OCI-LY7 (cell line): ENCODE data around the gene MICAL3. TPM values are rescaled to one million over a fixed set of nuclear protein-coding genes. Genes with fewer than 3 reads are reported as not detected.
A peak's percentile ranks its signal among the peaks of the same experiment; 100 is the strongest.

Source experiments
- BruUV-seq: library from RNA; stranded (reverse); fragments of 400-500 nt; replicated peaks from 2 replicates; lab custom pipeline; 2021; lab: Mats Ljungman, UMichigan
- CTCF ChIA-PET: fragments of 300-600 bp; sonication (Branson Sonifier 250); formaldehyde crosslinking; loops from one replicate; lab custom pipeline; 2022; ENCODE audit warnings: antibody characterized with exemption; ENCODE audit not compliant: unreplicated experiment; lab: Charles Lee
- POLR2A ChIA-PET: fragments of 300-600 bp; sonication (Branson Sonifier 250); formaldehyde crosslinking; loops from one replicate; lab custom pipeline; 2022; ENCODE audit warnings: antibody characterized with exemption; lab: Charles Lee
- DNase-seq: peaks from one replicate; pipeline ENCODE4 v3.0.0-alpha.2; 2015; ENCODE audit warnings: low spot score
- H2AFZ ChIP-seq: fragments of 200-600 bp; sonication (generic), shearing (Covaris generic); 2 replicates; pipeline ENCODE4 v1.6.1; 2014; ENCODE audit warnings: mild to moderate bottlenecking, antibody characterized with exemption, low read length, moderate library complexity
- H3K27ac ChIP-seq: fragments of 200-600 bp; sonication (generic); 2 replicates; pipeline ENCODE4 v1.5.1; 2014; ENCODE audit warnings: mixed run types, low read depth, mild to moderate bottlenecking, moderate library complexity, low read length, inconsistent platforms; ENCODE audit not compliant: poor library complexity, severe bottlenecking
- H3K36me3 ChIP-seq: fragments of 200-600 bp; sonication (generic); 2 replicates; pipeline ENCODE4 v1.6.1; 2014; ENCODE audit warnings: mild to moderate bottlenecking, antibody characterized with exemption, low read length, moderate library complexity, mixed read lengths; ENCODE audit not compliant: insufficient read depth
- H3K4me1 ChIP-seq: fragments of 200-600 bp; sonication (generic); 2 replicates; pipeline ENCODE4 v1.5.1; 2014; ENCODE audit warnings: mild to moderate bottlenecking, low read length; ENCODE audit not compliant: insufficient read depth, poor library complexity, severe bottlenecking
- H3K4me2 ChIP-seq: fragments of 200-600 bp; sonication (generic); 2 replicates; pipeline ENCODE4 v1.6.1; 2014; ENCODE audit warnings: mild to moderate bottlenecking, low read length
- H3K4me3 ChIP-seq: fragments of 200-600 bp; sonication (generic); 2 replicates; pipeline ENCODE4 v1.5.1; 2014; ENCODE audit warnings: mild to moderate bottlenecking, low read depth, low read length; ENCODE audit not compliant: poor library complexity, severe bottlenecking
- H3K79me2 ChIP-seq: fragments of 200-600 bp; sonication (generic); 2 replicates; pipeline ENCODE4 v1.6.1; 2016; ENCODE audit warnings: low read depth, mild to moderate bottlenecking, low read length, moderate library complexity, mixed read lengths; ENCODE audit not compliant: insufficient read depth
- H3K9me2 ChIP-seq: fragments of 200-600 bp; sonication (generic); 2 replicates; pipeline ENCODE4 v1.6.1; 2016; ENCODE audit warnings: mild to moderate bottlenecking, low read length, mixed read lengths; ENCODE audit not compliant: insufficient read depth
- H3K9me3 ChIP-seq: fragments of 200-600 bp; sonication (generic); 2 replicates; pipeline ENCODE4 v1.6.1; 2014; ENCODE audit warnings: mild to moderate bottlenecking, mixed run types, low read length, mixed read lengths
- H4K20me1 ChIP-seq: fragments of 200-600 bp; sonication (generic); 2 replicates; pipeline ENCODE4 v1.6.1; 2014; ENCODE audit warnings: mild to moderate bottlenecking, antibody characterized with exemption, low read length, moderate library complexity, mixed read lengths; ENCODE audit not compliant: insufficient read depth
- EZH2phosphoT487 ChIP-seq: fragments of 200-600 bp; sonication (generic); IDR thresholded peaks from 2 replicates; pipeline ENCODE4 v1.6.1; 2018; ENCODE audit warnings: low read depth, borderline replicate concordance, mild to moderate bottlenecking, mixed run types, antibody characterized with exemption, low read length, moderate library complexity, mixed read lengths
- intact Hi-C: fragments of 100-400 bp; cut with micrococcal nuclease; formaldehyde crosslinking; loops from one replicate; pipeline ENCODE4 v1.10.0; 2022; ENCODE audit not compliant: unreplicated experiment
- total RNA-seq, 2 experiments: library from RNA; depleted of rRNA in 1 of 2; stranded (reverse); fragments of >200 nt in 1 of 2; shearing (Covaris generic) in 1 of 2; gene quantifications; 2 replicates each; pipeline ENCODE4 v1.2.3, GENCODE V29; 2014 to 2022
- TF ChIP-seq, protein P1 (sequence below): fragments of 200-600 bp; sonication (generic); conservative IDR thresholded peaks from 2 replicates; pipeline ENCODE4 v1.5.1; 2014; ENCODE audit warnings: mild to moderate bottlenecking, antibody characterized with exemption, low read length, moderate library complexity, mixed read lengths

Gene MICAL3
- total RNA-seq, 2 experiments from 2014 or later: 80.9 to 210 TPM

- Histone ChIP-seq H3K9me2 (no peaks in the 10 kb centered on the region), H3K9me3 (no peaks in the 10 kb centered on the region), H3K79me2 (no peaks in the 10 kb centered on the region), H3K27ac (no peak overlapping the region), H4K20me1 (no peaks in the 10 kb centered on the region), H2AFZ (no peak overlapping the region), H3K36me3 (peaks cover 97% of the 10 kb centered on the region), H3K4me2 (no peak overlapping the region), H3K4me3 (no peak overlapping the region), H3K4me1 (peaks cover 6% of the 10 kb centered on the region)
- ChIA-PET POLR2A (no interaction called here), CTCF (no interaction called here)
- no peak for DNase-seq
- no peak for TF ChIP-seq EZH2phosphoT487
- TF ChIP-seq, protein P1, sequence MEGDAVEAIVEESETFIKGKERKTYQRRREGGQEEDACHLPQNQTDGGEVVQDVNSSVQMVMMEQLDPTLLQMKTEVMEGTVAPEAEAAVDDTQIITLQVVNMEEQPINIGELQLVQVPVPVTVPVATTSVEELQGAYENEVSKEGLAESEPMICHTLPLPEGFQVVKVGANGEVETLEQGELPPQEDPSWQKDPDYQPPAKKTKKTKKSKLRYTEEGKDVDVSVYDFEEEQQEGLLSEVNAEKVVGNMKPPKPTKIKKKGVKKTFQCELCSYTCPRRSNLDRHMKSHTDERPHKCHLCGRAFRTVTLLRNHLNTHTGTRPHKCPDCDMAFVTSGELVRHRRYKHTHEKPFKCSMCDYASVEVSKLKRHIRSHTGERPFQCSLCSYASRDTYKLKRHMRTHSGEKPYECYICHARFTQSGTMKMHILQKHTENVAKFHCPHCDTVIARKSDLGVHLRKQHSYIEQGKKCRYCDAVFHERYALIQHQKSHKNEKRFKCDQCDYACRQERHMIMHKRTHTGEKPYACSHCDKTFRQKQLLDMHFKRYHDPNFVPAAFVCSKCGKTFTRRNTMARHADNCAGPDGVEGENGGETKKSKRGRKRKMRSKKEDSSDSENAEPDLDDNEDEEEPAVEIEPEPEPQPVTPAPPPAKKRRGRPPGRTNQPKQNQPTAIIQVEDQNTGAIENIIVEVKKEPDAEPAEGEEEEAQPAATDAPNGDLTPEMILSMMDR: no peak
- no TSS peak for BruUV-seq
- intact Hi-C loops: no loop called here
Observed at GRCh38 chr22:17897858-17898257, 126.5 kb downstream of the MICAL3 start.

DNA sequence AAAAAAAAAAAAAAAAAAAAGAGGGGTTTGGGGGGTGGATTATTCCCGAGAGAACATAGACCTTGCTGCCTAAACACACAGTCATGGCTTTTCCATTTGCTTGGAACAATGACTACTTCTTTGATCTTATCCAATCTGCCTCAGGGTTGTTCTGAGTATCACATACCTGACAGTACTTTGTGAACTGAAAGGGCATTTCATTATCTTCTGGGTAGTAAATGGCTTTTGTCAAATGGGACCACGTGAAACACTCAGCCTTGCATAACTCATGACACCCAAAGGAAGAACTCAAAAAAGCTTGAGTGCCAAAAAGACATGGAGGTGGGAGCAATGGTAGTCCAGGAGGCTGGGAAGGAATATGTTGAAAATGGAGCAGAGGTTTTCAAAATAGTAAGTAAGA lies 126.9 kb downstream of the MICAL3 start:
- no peaks in the 10 kb centered on the region for H3K9me3 ChIP-seq
- peaks cover 6% of the 10 kb centered on the region for H3K4me1 ChIP-seq
- H4K20me1 ChIP-seq: no peaks in the 10 kb centered on the region
- POLR2A ChIA-PET: no interaction called here
- CTCF ChIA-PET: no interaction called here
- H3K9me2 ChIP-seq: no peaks in the 10 kb centered on the region
- TF ChIP-seq, protein P1: no peak
- TF ChIP-seq EZH2phosphoT487: no peak
- no peak for DNase-seq
- H3K36me3 ChIP-seq: peaks cover 97% of the 10 kb centered on the region
- no TSS peak for BruUV-seq
- H3K4me3 ChIP-seq: no peak overlapping the region
- H3K27ac ChIP-seq: no peak overlapping the region
- H2AFZ ChIP-seq: no peak overlapping the region
- intact Hi-C loops: no loop called here
- no peak overlapping the region for H3K4me2 ChIP-seq
- peaks cover under 1% of the 10 kb centered on the region; the same call in 1 of the 2 replicates for H3K79me2 ChIP-seq

DNA sequence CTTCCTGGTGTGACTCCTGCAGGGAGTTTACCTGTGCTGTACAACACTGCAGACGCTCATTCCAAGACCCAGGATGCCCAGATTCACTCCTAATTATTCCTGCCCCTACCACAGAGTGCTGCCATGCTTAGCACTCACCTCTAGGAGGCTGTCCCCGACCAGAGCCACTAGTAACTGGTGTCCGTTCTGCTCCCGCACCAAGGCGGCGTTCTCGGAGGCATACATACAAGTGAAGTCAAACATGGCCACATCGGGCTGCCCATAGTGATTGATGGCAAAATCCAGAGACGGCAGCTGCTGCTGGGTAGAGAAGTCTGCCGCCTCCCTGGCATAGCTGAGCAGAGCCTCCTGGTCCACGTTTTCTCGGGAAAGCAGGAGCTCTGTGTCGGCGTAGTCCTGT lies 127.8 kb downstream of the MICAL3 start:
- no peak for TF ChIP-seq EZH2phosphoT487
- TF ChIP-seq, protein P1: peak; percentile 38
- intact Hi-C loops: no loop called here
- H3K79me2 ChIP-seq: peaks cover 3% of the 10 kb centered on the region; the same call in 1 of the 2 replicates
- no TSS peak for BruUV-seq
- H3K36me3 ChIP-seq: peaks cover 97% of the 10 kb centered on the region
- no peak overlapping the region for H2AFZ ChIP-seq
- no peak overlapping the region for H3K4me3 ChIP-seq
- H3K9me2 ChIP-seq: no peaks in the 10 kb centered on the region
- no peaks in the 10 kb centered on the region for H3K9me3 ChIP-seq
- peaks cover 6% of the 10 kb centered on the region for H3K4me1 ChIP-seq
- ChIA-PET CTCF (no interaction called here), POLR2A (interaction anchor here (0.6 kb wide), 1 partner anchor 244 kb away, joined by 3 read pairs; no protein-coding TSS in a partner anchor)
- no peak for DNase-seq
- no peak overlapping the region for H3K4me2 ChIP-seq
- H4K20me1 ChIP-seq: no peaks in the 10 kb centered on the region
- no peak overlapping the region for H3K27ac ChIP-seq
